Measurements from ENCODE around the gene PALMD.

PALMD gene

GRCh38 chr1:99660496-99660895, 14.6 kb downstream of the PALMD start:
- Mint-ChIP-seq H3K27ac (no peak overlapping the region), H3K4me3 (no peak overlapping the region), H3K4me1 (no peaks in the 10 kb centered on the region), H3K27me3 (peaks cover 2% of the 10 kb centered on the region), H3K36me3 (ENCODE audit: low read depth) (no peaks in the 10 kb centered on the region), H3K9me3 (no peaks in the 10 kb centered on the region)
- ATAC-seq (no peak), DNase-seq (no peak)

- H3K36me3 Mint-ChIP-seq (ENCODE audit: low read depth): no peaks in the 10 kb centered on the region
- DNase-seq: no peak
- no peaks in the 10 kb centered on the region for H3K9me3 Mint-ChIP-seq
- H3K27ac Mint-ChIP-seq: no peak overlapping the region
- no peak overlapping the region for H3K4me3 Mint-ChIP-seq
- H3K27me3 Mint-ChIP-seq: peaks cover 2% of the 10 kb centered on the region
- no peaks in the 10 kb centered on the region for H3K4me1 Mint-ChIP-seq
- ATAC-seq: no peak
Observed at GRCh38 chr1:99661780-99662179, 15.9 kb downstream of the PALMD start.

GRCh38 chr1:99662539-99663080, 16.7 kb downstream of the PALMD start:
- Mint-ChIP-seq H3K4me3 (no peak overlapping the region), H3K36me3 (ENCODE audit: low read depth) (no peaks in the 10 kb centered on the region), H3K4me1 (no peaks in the 10 kb centered on the region), H3K9me3 (no peaks in the 10 kb centered on the region), H3K27me3 (peaks cover 2% of the 10 kb centered on the region), H3K27ac (no peak overlapping the region)
- ATAC-seq: no peak
- no peak for DNase-seq

GRCh38 chr1:99663501-99663900, 17.6 kb downstream of the PALMD start:
- no peaks in the 10 kb centered on the region for H3K9me3 Mint-ChIP-seq
- no peaks in the 10 kb centered on the region for H3K36me3 Mint-ChIP-seq (ENCODE audit: low read depth)

GRCh38 chr1:99665212-99665611, 19.3 kb downstream of the PALMD start:
- Mint-ChIP-seq H3K9me3 (no peaks in the 10 kb centered on the region), H3K27me3 (peaks cover 2% of the 10 kb centered on the region)
- ATAC-seq: no peak

More at GRCh38 chr1:99663501-99663900, 17.6 kb downstream of the PALMD start:
- DNase-seq (no peak), ATAC-seq (no peak)
- Mint-ChIP-seq H3K4me3 (no peak overlapping the region), H3K4me1 (no peaks in the 10 kb centered on the region), H3K27ac (no peak overlapping the region), H3K27me3 (peaks cover 2% of the 10 kb centered on the region)

GRCh38 chr1:99669376-99669775, 23.5 kb downstream of the PALMD start:
- Mint-ChIP-seq H3K27me3 (peaks cover 8% of the 10 kb centered on the region), H3K4me3 (no peak overlapping the region), H3K36me3 (ENCODE audit: low read depth) (no peaks in the 10 kb centered on the region), H3K4me1 (no peaks in the 10 kb centered on the region), H3K9me3 (no peaks in the 10 kb centered on the region), H3K27ac (no peak overlapping the region)
- DNase-seq (no peak), ATAC-seq (no peak)

More at GRCh38 chr1:99665212-99665611, 19.3 kb downstream of the PALMD start:
- no peak overlapping the region for H3K4me3 Mint-ChIP-seq
- H3K36me3 Mint-ChIP-seq (ENCODE audit: low read depth): no peaks in the 10 kb centered on the region
- no peaks in the 10 kb centered on the region for H3K4me1 Mint-ChIP-seq
- no peak overlapping the region for H3K27ac Mint-ChIP-seq
- DNase-seq: no peak

- no peaks in the 10 kb centered on the region for H3K4me1 Mint-ChIP-seq
- peaks cover 5% of the 10 kb centered on the region for H3K27me3 Mint-ChIP-seq
- H3K9me3 Mint-ChIP-seq: no peaks in the 10 kb centered on the region
- ATAC-seq: no peak
- DNase-seq: no peak
- H3K4me3 Mint-ChIP-seq: no peak overlapping the region
- no peaks in the 10 kb centered on the region for H3K36me3 Mint-ChIP-seq (ENCODE audit: low read depth)
- H3K27ac Mint-ChIP-seq: no peak overlapping the region
Observed at GRCh38 chr1:99669821-99670220, 23.9 kb downstream of the PALMD start.

GRCh38 chr1:99670583-99670982, 24.7 kb downstream of the PALMD start:
- H3K27me3 Mint-ChIP-seq: peaks cover 5% of the 10 kb centered on the region
- ATAC-seq: no peak
- no peaks in the 10 kb centered on the region for H3K4me1 Mint-ChIP-seq
- DNase-seq: no peak
- H3K36me3 Mint-ChIP-seq (ENCODE audit: low read depth): no peaks in the 10 kb centered on the region
- no peak overlapping the region for H3K4me3 Mint-ChIP-seq
- no peak overlapping the region for H3K27ac Mint-ChIP-seq
- H3K9me3 Mint-ChIP-seq: no peaks in the 10 kb centered on the region

GRCh38 chr1:99672038-99672437, 26.1 kb downstream of the PALMD start:
- no peak overlapping the region for H3K27ac Mint-ChIP-seq
- H3K36me3 Mint-ChIP-seq (ENCODE audit: low read depth): no peaks in the 10 kb centered on the region
- no peaks in the 10 kb centered on the region for H3K4me1 Mint-ChIP-seq
- H3K9me3 Mint-ChIP-seq: no peaks in the 10 kb centered on the region
- peaks cover 5% of the 10 kb centered on the region for H3K27me3 Mint-ChIP-seq
- DNase-seq (no peak), ATAC-seq (no peak)
- no peak overlapping the region for H3K4me3 Mint-ChIP-seq

GRCh38 chr1:99672530-99673213, 26.8 kb downstream of the PALMD start:
- Mint-ChIP-seq H3K27me3 (peaks cover 5% of the 10 kb centered on the region), H3K9me3 (no peaks in the 10 kb centered on the region), H3K4me3 (no peak overlapping the region), H3K36me3 (ENCODE audit: low read depth) (no peaks in the 10 kb centered on the region), H3K27ac (no peak overlapping the region), H3K4me1 (no peaks in the 10 kb centered on the region)
- DNase-seq (no peak), ATAC-seq (no peak)

GRCh38 chr1:99673315-99673714, 27.4 kb downstream of the PALMD start:
- no peak for ATAC-seq
- Mint-ChIP-seq H3K4me1 (no peaks in the 10 kb centered on the region), H3K4me3 (no peak overlapping the region), H3K9me3 (no peaks in the 10 kb centered on the region), H3K27ac (no peak overlapping the region), H3K36me3 (ENCODE audit: low read depth) (no peaks in the 10 kb centered on the region), H3K27me3 (peaks cover 5% of the 10 kb centered on the region)
- DNase-seq: no peak

- H3K36me3 Mint-ChIP-seq (ENCODE audit: low read depth): no peaks in the 10 kb centered on the region
- no peak overlapping the region for H3K4me3 Mint-ChIP-seq
- H3K27ac Mint-ChIP-seq: no peak overlapping the region
- DNase-seq: no peak
- no peaks in the 10 kb centered on the region for H3K4me1 Mint-ChIP-seq
- H3K9me3 Mint-ChIP-seq: no peaks in the 10 kb centered on the region
- H3K27me3 Mint-ChIP-seq: peaks cover 5% of the 10 kb centered on the region
- ATAC-seq: no peak
Observed at GRCh38 chr1:99674115-99675064, 28.5 kb downstream of the PALMD start.

- Mint-ChIP-seq H3K9me3 (no peaks in the 10 kb centered on the region), H3K27me3 (peaks cover 5% of the 10 kb centered on the region), H3K27ac (no peak overlapping the region), H3K4me3 (no peak overlapping the region), H3K36me3 (ENCODE audit: low read depth) (no peaks in the 10 kb centered on the region), H3K4me1 (no peaks in the 10 kb centered on the region)
- DNase-seq: no peak
- no peak for ATAC-seq
Observed at GRCh38 chr1:99675292-99675691, 29.4 kb downstream of the PALMD start.

- Mint-ChIP-seq H3K9me3 (no peaks in the 10 kb centered on the region), H3K4me3 (no peak overlapping the region), H3K36me3 (ENCODE audit: low read depth) (no peaks in the 10 kb centered on the region), H3K4me1 (no peaks in the 10 kb centered on the region), H3K27me3 (peaks cover 5% of the 10 kb centered on the region), H3K27ac (no peak overlapping the region)
- ATAC-seq (no peak), DNase-seq (no peak)
Observed at GRCh38 chr1:99675994-99676393, 30.1 kb downstream of the PALMD start.

GRCh38 chr1:99676876-99677275, 31.0 kb downstream of the PALMD start:
- ATAC-seq (no peak), DNase-seq (no peak)
- Mint-ChIP-seq H3K27ac (no peak overlapping the region), H3K36me3 (ENCODE audit: low read depth) (no peaks in the 10 kb centered on the region), H3K9me3 (no peaks in the 10 kb centered on the region), H3K4me3 (no peak overlapping the region), H3K4me1 (no peaks in the 10 kb centered on the region), H3K27me3 (peaks cover 5% of the 10 kb centered on the region)
